ENCODE results near the gene UGT2A1. TPM values are rescaled to one million over a fixed set of nuclear protein-coding genes. Genes with fewer than 3 reads are reported as not detected.

The UGT2A1 gene
- total and polyA plus RNA-seq, 2 of the 4 experiments (the other 2 are of a cell fraction) = not detected

DNA sequence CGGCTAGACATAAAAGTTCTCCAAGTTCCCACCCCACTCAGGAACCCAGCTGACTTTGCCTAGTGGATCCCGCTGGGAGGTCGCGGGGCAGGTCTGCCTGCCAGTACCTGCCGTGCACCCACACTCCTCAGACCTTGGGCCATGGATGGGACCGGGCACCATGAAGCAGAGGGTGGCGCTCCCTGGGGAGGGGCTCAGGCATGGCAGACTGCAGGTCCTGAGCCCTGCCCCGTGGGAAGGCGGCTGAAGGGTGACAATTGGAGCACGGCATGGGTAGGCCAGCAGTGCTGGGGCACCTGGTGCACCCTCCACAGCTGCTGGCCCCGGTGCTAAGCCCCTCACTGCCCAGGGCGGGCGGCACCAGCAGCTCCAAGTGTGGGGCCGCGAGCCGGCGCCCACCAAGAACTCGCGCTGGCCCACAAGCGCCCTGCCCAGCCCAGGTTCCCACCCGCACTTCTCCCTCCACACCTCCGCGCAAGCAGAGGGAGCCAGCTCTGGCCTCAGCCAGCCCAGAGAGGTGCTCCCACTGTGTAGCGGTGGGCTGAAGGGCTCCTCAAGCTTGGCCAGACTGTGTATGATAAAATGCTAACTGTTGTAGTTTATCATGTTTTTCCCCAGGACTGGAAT, 76.7 kb downstream of the UGT2A1 start:
- Histone ChIP-seq H3K14ac (replicated peaks; ENCODE audit: low read depth, low read length) (no peak overlapping the region), H3K27me3 (ENCODE audit: control insufficient read depth, insufficient read depth, low read length) (no peaks in the 10 kb centered on the region), H2BK5ac (ENCODE audit: low read depth, low read length, poor library complexity, severe bottlenecking) (no peak overlapping the region), H3K4me2 (ENCODE audit: low read depth, low read length) (no peak overlapping the region), H3K18ac (ENCODE audit: low read depth, low read length) (no peak overlapping the region), H3K23ac (ENCODE audit: low read depth, low read length) (no peak overlapping the region), H3K56ac (ENCODE audit: extremely low read depth, insufficient read depth, low read length) (no peak overlapping the region), H3K79me1 (ENCODE audit: low read depth in 1 of 2, low read length in 2 of 2) (no peaks in the 10 kb centered on the region), H3K4ac (ENCODE audit: low read depth, low read length) (no peak overlapping the region), H4K20me1 (ENCODE audit: insufficient read depth, low read length) (no peaks in the 10 kb centered on the region), H3K36me3 (ENCODE audit: control insufficient read depth, insufficient read depth, low read length) (no peaks in the 10 kb centered on the region), H4K91ac (ENCODE audit: insufficient read depth, low read depth, low read length) (no peak overlapping the region), H2AK5ac (ENCODE audit: low read depth, low read length) (no peak overlapping the region), H2BK15ac (ENCODE audit: low read depth, low read length) (no peak overlapping the region), H3K4me3 (ENCODE audit: insufficient read depth, low read depth, low read length) (no peak overlapping the region), H3K4me1 (ENCODE audit: control insufficient read depth, insufficient read depth, low read length) (no peaks in the 10 kb centered on the region), H4K5ac (ENCODE audit: low read depth, low read length) (no peak overlapping the region), H2AK9ac (replicated peaks; ENCODE audit: low read depth, low read length, poor library complexity) (no peak overlapping the region), H4K8ac (ENCODE audit: low read depth in 2 of 2, low read length in 2 of 2) (no peak overlapping the region), H2BK120ac (ENCODE audit: low read depth, low read length) (no peak overlapping the region), H2AFZ (replicated peaks; ENCODE audit: low read length, poor library complexity) (no peak overlapping the region), H3K9ac (ENCODE audit: low read depth, low read length) (no peak overlapping the region), H2BK20ac (ENCODE audit: low read depth, low read length) (no peak overlapping the region), H3K9me3 (ENCODE audit: control insufficient read depth, insufficient read depth, low read length) (peaks cover 5% of the 10 kb centered on the region; the same call in 1 of the 2 replicates), H3K9me1 (ENCODE audit: insufficient read depth, low read length) (no peaks in the 10 kb centered on the region), H3K27ac (ENCODE audit: insufficient read depth, low read length) (no peak overlapping the region)
- intact Hi-C loops (cut with micrococcal nuclease) (no loop called here), in situ Hi-C loops (cut with MboI; ENCODE audit: low sequenced_read_pairs) (no loop called here), dilution Hi-C loops (cut with HindIII; ENCODE audit: low sequenced_read_pairs, unreplicated experiment) (no loop called here)
- POLR2A ChIA-PET (ENCODE audit: unreplicated experiment) = no interaction called here
- WGBS, 2 experiments (ENCODE audit: extremely low coverage in 2 of 2, insufficient read length in 1 of 2) = 80% methylated on average over 2 of the region's 24 CpGs; no CpG with 5 or more reads in 1 of the 2 experiments
- ATAC-seq (ENCODE audit: low read depth) (no peak), DNase-seq (no peak)
- CTCF ChIA-PET = no interaction called here
- no TSS peak for BruUV-seq (replicated peaks)
- TF ChIP-seq BHLHE40 (IDR thresholded peaks at IDR 0.05; ENCODE audit: low read depth, low read length) (no peak), POLR2A (IDR thresholded peaks at IDR 0.05; ENCODE audit: low read depth, low read length) (no peak), MXI1 (IDR thresholded peaks at IDR 0.05; ENCODE audit: borderline replicate concordance, low read depth, low read length) (no peak), MAZ (IDR thresholded peaks at IDR 0.05; ENCODE audit: borderline replicate concordance, low read depth, low read length) (no peak), USF2 (IDR thresholded peaks at IDR 0.05; ENCODE audit: low read depth, low read length) (no peak), CHD1 (IDR thresholded peaks at IDR 0.05; ENCODE audit: low read depth, low read length) (no peak)
